Fibroblast of mammary gland (primary cell): ENCODE results near the gene TSPAN11.
"Not testable (repeated sequence)": the region's sequence is repeated elsewhere in the genome, so short reads cannot be mapped to it uniquely, and the experiment has no call there.

Experiments
- DNase-seq: peaks from one replicate; pipeline ENCODE4 v3.0.0-alpha.2; 2010; ENCODE audit warnings: low read depth
- H3K4me3 ChIP-seq: 2 replicates; pipeline ENCODE4 v1.5.1; 2011; ENCODE audit warnings: low read depth, mild to moderate bottlenecking, low read length, moderate library complexity; ENCODE audit not compliant: control insufficient read depth
- TF ChIP-seq, protein P1 (sequence below): conservative IDR thresholded peaks from 2 replicates; pipeline ENCODE4 v1.5.1; 2011; ENCODE audit warnings: low read depth, low read length, inconsistent platforms; ENCODE audit not compliant: control insufficient read depth, insufficient read depth

The TSPAN11 gene

GRCh38 chr12:31011336-31011735, 84.8 kb downstream of the TSPAN11 start:
- DNase-seq, result no peak

DNA sequence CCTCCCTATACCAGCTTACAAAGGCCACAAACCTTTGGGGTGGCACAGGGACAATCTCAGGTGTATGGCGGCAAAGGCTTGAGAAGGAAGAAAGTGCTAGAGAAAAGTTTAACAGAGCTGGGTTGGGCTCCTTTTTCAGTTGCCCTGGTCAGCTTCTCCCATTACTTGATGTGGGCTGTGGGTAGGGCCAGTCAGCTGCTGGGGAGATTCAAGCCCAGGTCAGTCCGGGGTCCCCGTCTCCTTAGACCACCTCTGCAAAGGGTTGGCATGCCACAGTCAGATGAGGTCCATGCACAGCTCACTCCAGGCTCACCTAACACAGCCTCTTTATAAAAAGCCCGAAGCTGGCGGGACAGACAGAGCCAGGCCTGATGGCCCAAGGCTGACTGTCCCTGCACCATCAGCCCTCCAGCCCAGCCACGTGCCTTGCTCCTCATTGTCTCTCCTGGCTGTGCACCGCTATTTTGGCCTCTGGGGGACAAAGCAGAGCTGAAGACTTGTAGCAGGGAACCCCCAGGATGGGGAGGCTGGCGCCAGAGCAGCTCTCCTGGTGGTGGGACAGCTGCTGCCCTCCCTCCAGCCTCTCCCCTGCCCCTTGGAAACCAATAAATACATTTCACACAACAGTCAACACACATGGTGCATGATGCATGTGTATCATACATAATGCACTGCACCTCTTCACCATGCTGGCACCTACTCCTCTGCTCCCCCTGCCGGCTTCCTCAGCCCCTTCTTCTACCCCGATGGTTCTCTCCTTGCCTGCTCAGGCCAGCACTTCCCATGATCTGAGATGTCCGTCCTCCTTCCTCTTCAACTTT, 85.4 kb downstream of the TSPAN11 start:
- no peak for DNase-seq

More at GRCh38 chr12:31011336-31011735, 84.8 kb downstream of the TSPAN11 start:
- no peak overlapping the region for H3K4me3 ChIP-seq
- TF ChIP-seq, protein P1, sequence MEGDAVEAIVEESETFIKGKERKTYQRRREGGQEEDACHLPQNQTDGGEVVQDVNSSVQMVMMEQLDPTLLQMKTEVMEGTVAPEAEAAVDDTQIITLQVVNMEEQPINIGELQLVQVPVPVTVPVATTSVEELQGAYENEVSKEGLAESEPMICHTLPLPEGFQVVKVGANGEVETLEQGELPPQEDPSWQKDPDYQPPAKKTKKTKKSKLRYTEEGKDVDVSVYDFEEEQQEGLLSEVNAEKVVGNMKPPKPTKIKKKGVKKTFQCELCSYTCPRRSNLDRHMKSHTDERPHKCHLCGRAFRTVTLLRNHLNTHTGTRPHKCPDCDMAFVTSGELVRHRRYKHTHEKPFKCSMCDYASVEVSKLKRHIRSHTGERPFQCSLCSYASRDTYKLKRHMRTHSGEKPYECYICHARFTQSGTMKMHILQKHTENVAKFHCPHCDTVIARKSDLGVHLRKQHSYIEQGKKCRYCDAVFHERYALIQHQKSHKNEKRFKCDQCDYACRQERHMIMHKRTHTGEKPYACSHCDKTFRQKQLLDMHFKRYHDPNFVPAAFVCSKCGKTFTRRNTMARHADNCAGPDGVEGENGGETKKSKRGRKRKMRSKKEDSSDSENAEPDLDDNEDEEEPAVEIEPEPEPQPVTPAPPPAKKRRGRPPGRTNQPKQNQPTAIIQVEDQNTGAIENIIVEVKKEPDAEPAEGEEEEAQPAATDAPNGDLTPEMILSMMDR, result no peak

GRCh38 chr12:31012567-31012891, 86.0 kb downstream of the TSPAN11 start:
- not testable (repeated sequence) for DNase-seq, H3K4me3 ChIP-seq

More for the DNA sequence above, 85.4 kb downstream of the TSPAN11 start:
- TF ChIP-seq, protein P1, result no peak
- no peak overlapping the region for H3K4me3 ChIP-seq

DNA sequence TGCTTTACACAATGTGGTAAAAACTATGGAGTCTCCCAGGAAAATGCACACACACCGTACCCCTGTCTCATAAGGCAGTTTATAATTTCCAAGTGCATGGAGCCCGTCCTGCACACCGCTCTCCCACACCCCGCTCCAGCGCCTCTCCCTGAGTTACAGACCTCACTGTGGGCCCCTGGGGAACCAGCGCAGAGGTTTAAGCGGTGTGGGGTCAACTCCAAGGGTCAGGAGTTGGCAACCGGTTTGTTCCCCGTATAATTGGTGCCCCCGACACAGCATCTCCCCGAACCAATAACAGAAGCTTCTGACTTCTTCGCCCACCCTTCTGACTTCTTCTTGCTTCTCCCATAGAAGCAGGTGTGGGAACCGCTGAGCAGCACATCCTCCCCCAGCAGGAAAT, 88.7 kb downstream of the TSPAN11 start:
- DNase-seq, result no peak
- no peak overlapping the region for H3K4me3 ChIP-seq
- TF ChIP-seq, protein P1, result no peak

DNA sequence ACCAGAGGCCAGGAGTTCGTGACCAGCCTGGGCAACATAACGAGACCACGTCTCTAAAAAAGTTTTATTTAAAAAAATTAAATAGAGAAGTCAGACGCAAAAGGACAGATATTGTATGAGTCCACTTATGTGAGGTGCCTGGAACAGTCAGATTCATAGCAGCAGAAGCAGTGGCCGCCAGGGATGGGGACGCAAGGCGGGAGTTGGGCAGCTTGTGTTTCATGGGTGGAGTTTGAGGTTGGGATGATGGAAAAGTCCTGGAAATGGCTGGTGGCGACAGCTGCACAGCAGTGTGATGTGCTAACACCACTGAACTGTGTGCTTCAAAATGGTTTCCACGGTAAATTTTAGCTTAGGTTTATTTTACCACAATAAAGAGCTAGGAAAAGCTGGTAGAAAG, 89.5 kb downstream of the TSPAN11 start:
- no peak for DNase-seq
- TF ChIP-seq, protein P1, result no peak
- H3K4me3 ChIP-seq, result no peak overlapping the region

DNA sequence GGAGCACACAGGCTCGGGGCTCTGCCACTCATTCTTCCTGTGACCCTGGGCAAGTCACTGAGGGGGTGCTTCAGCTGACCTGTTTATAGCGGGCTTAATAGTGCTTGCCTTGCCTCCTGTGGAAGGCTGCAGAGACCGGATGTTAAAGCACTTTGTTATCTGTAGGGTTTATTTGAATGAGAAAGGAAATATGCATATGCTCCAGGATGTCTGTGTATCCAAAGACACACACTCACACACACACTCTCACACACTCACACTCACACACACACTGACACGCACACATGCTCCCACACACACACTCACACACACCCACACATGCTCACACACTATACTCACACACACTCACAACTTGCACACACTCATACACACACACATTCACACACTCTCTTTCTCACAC, 91.0 kb downstream of the TSPAN11 start:
- DNase-seq, result no peak
- H3K4me3 ChIP-seq, result no peak overlapping the region
- TF ChIP-seq, protein P1, result no peak

DNA sequence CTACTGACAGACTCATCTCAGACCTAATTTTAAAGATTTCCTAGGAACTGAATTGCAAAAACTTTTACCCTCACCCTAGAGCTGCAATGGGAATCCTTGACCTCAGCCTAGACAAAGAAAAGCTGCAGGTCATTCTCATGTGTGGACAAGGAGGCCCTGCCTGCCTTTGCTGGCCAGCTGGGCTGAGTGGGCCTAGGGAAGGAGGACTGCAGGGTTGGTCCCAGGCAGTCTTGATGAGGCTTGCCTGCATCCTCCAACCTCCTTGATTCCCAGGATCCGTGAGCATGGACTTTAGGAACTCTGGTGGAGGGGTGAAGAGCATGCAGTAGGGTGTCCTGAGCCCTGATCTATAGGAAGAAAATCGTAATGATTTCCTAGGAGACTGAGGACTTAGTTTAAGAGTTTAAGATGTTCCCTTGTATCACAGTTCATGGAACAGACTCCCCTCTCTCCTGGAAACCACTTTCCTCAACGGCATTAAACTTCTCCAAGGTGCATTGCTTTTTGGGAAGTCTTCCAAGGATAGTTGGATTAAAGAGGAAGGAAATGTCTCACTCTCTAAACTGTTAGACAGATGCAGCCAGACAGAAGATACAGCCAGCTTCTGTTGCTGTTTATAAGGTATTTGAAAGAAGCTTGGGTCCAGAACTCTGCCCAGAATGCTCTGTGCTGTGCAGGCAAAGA, 91.7 kb downstream of the TSPAN11 start:
- no peak overlapping the region for H3K4me3 ChIP-seq
- DNase-seq, result no peak
- TF ChIP-seq, protein P1, result no peak
